Measurements from ENCODE around the gene CPN2.

GRCh38 chr3:194348354-194348753 lies 2.8 kb downstream of the CPN2 start:
- TF ChIP-seq CTCF (IDR thresholded peaks at IDR 0.05) (no peak), POLR2A (IDR thresholded peaks at IDR 0.05) (no peak)

Data from heart left ventricle (tissue), 13 donors.